ENCODE data around the gene COQ9. TPM values are rescaled to one million over a fixed set of nuclear protein-coding genes. Genes with fewer than 3 reads are reported as not detected.

COQ9 gene
- total and polyA plus RNA-seq, 5 donors from 2014 or later, result 18.5 to 33.6 (median 26.4) TPM

- peaks cover 21% of the 10 kb centered on the region for H3K36me3 Mint-ChIP-seq
- DNase-seq (no peak), ATAC-seq (ENCODE audit: low read depth in 2 of 2) (no peak)
- H3K4me3 Mint-ChIP-seq, result peak overlapping the region in 2 of 4 donors; percentile 69 to 90
- Histone ChIP-seq H3K4me3 (ENCODE audit: low read depth, low read length) (no peak overlapping the region), H3K9me3 (ENCODE audit: control insufficient read depth in 2 of 2, low read length in 2 of 2) (peaks cover 3 to 15% of the 10 kb centered on the region in 2 experiments), H3K27ac (ENCODE audit: insufficient read depth, low read length, poor library complexity, severe bottlenecking) (no peak overlapping the region), H3K27me3 (ENCODE audit: control insufficient read depth, insufficient read depth, low read length) (no peaks in the 10 kb centered on the region), H3K4me1 (ENCODE audit: control insufficient read depth, insufficient read depth, low read length, poor library complexity, severe bottlenecking) (peaks cover 23% of the 10 kb centered on the region), H3K36me3 (ENCODE audit: control insufficient read depth, insufficient read depth, low read length) (peaks cover 8% of the 10 kb centered on the region)
- peaks cover 18 to 41% (median 27%) of the 10 kb centered on the region in 4 donors for H3K4me1 Mint-ChIP-seq
- H3K27ac Mint-ChIP-seq, result no peak overlapping the region
- H3K9me3 Mint-ChIP-seq, result peaks cover 0 to 9% (median 1%) of the 10 kb centered on the region in 7 donors
- no peaks in the 10 kb centered on the region for H3K27me3 Mint-ChIP-seq
These were observed 2.6 kb upstream of the COQ9 start for GRCh38 chr16:57444711-57445110.

GRCh38 chr16:57445510-57445909 lies 1.8 kb upstream of the COQ9 start:
- H3K36me3 ChIP-seq (ENCODE audit: control insufficient read depth, insufficient read depth, low read length), result peaks cover 7% of the 10 kb centered on the region
- no peaks in the 10 kb centered on the region for H3K27me3 ChIP-seq (ENCODE audit: control insufficient read depth, insufficient read depth, low read length)
- H3K36me3 Mint-ChIP-seq, result peaks cover 13% of the 10 kb centered on the region
- H3K4me3 Mint-ChIP-seq, result peak overlapping the region in 3 of 4 donors; percentile 73 to 80 (median 73)
- H3K27ac Mint-ChIP-seq, result peak overlapping the region in 1 of 3 donors; percentile 87
- H3K4me3 ChIP-seq (ENCODE audit: low read depth, low read length), result no peak overlapping the region
- ATAC-seq (ENCODE audit: low read depth in 2 of 2) (no peak), DNase-seq (no peak)
- H3K27ac ChIP-seq (ENCODE audit: insufficient read depth, low read length, poor library complexity, severe bottlenecking), result no peak overlapping the region
- H3K4me1 ChIP-seq (ENCODE audit: control insufficient read depth, insufficient read depth, low read length, poor library complexity, severe bottlenecking), result peaks cover 23% of the 10 kb centered on the region
- peaks cover 0 to 4% (median 1%) of the 10 kb centered on the region in 7 donors for H3K9me3 Mint-ChIP-seq
- peaks cover 18 to 44% (median 27%) of the 10 kb centered on the region in 4 donors for H3K4me1 Mint-ChIP-seq
- H3K9me3 ChIP-seq (ENCODE audit: control insufficient read depth in 2 of 2, low read length in 2 of 2), result peaks cover 2 to 7% of the 10 kb centered on the region in 2 experiments
- H3K27me3 Mint-ChIP-seq, result no peaks in the 10 kb centered on the region

GRCh38 chr16:57446531-57447185 lies 621 bp upstream of the COQ9 start:
- Mint-ChIP-seq H3K27ac (peak overlapping the region; percentile 69 to 92 (median 91)), H3K4me1 (peaks cover 18 to 44% (median 26%) of the 10 kb centered on the region in 4 donors), H3K9me3 (peaks cover 0 to 1% (median 0%) of the 10 kb centered on the region in 7 donors), H3K27me3 (no peaks in the 10 kb centered on the region), H3K36me3 (peaks cover 5% of the 10 kb centered on the region), H3K4me3 (peak overlapping the region; percentile 92 to 98 (median 96))
- Histone ChIP-seq H3K27ac (ENCODE audit: insufficient read depth, low read length, poor library complexity, severe bottlenecking) (peak overlapping the region; percentile 75), H3K9me3 (ENCODE audit: control insufficient read depth in 2 of 2, low read length in 2 of 2) (no peaks in the 10 kb centered on the region), H3K27me3 (ENCODE audit: control insufficient read depth, insufficient read depth, low read length) (no peaks in the 10 kb centered on the region), H3K4me3 (ENCODE audit: low read depth, low read length) (peak overlapping the region; percentile 83), H3K4me1 (ENCODE audit: control insufficient read depth, insufficient read depth, low read length, poor library complexity, severe bottlenecking) (peaks cover 23% of the 10 kb centered on the region), H3K36me3 (ENCODE audit: control insufficient read depth, insufficient read depth, low read length) (peaks cover 12% of the 10 kb centered on the region)
- DNase-seq (peak in 2 of 3 donors; percentile 7 to 49), ATAC-seq (ENCODE audit: low read depth in 2 of 2) (peak in 1 of 2 donors; percentile 4)

GRCh38 chr16:57452021-57452420 lies 4.7 kb downstream of the COQ9 start:
- Histone ChIP-seq H3K27ac (ENCODE audit: insufficient read depth, low read length, poor library complexity, severe bottlenecking) (no peak overlapping the region), H3K9me3 (ENCODE audit: control insufficient read depth in 2 of 2, low read length in 2 of 2) (no peaks in the 10 kb centered on the region), H3K36me3 (ENCODE audit: control insufficient read depth, insufficient read depth, low read length) (peaks cover 53% of the 10 kb centered on the region), H3K4me1 (ENCODE audit: control insufficient read depth, insufficient read depth, low read length, poor library complexity, severe bottlenecking) (peaks cover 11% of the 10 kb centered on the region), H3K4me3 (ENCODE audit: low read depth, low read length) (no peak overlapping the region), H3K27me3 (ENCODE audit: control insufficient read depth, insufficient read depth, low read length) (no peaks in the 10 kb centered on the region)
- peaks cover 9 to 23% (median 14%) of the 10 kb centered on the region in 4 donors for H3K4me1 Mint-ChIP-seq
- H3K36me3 Mint-ChIP-seq, result peaks cover 29% of the 10 kb centered on the region
- DNase-seq (no peak), ATAC-seq (ENCODE audit: low read depth in 2 of 2) (no peak)
- H3K4me3 Mint-ChIP-seq, result no peak overlapping the region
- H3K27me3 Mint-ChIP-seq, result no peaks in the 10 kb centered on the region
- no peak overlapping the region for H3K27ac Mint-ChIP-seq
- H3K9me3 Mint-ChIP-seq, result peaks cover 0 to 1% (median 0%) of the 10 kb centered on the region in 7 donors

GRCh38 chr16:57462209-57462977 lies 15.1 kb downstream of the COQ9 start, which contains the start of gene POLR2C:
POLR2C (plus strand) TSS chr16:57462679; CDS start chr16:57462725, 46 bp downstream.
- Mint-ChIP-seq H3K9me3 (no peaks in the 10 kb centered on the region), H3K27me3 (no peaks in the 10 kb centered on the region), H3K36me3 (peaks cover 42% of the 10 kb centered on the region), H3K4me3 (peak within 1 kb of the TSS; percentile 88 to 100 (median 100)), H3K4me1 (peaks cover 4 to 43% (median 30%) of the 10 kb centered on the region in 4 donors), H3K27ac (peak within 1 kb of the TSS; percentile 98 to 100 (median 100))
- Histone ChIP-seq H3K9me3 (ENCODE audit: control insufficient read depth in 2 of 2, low read length in 2 of 2) (no peaks in the 10 kb centered on the region), H3K27ac (ENCODE audit: insufficient read depth, low read length, poor library complexity, severe bottlenecking) (peak within 1 kb of the TSS; percentile 73), H3K36me3 (ENCODE audit: control insufficient read depth, insufficient read depth, low read length) (peaks cover 55% of the 10 kb centered on the region), H3K4me3 (ENCODE audit: low read depth, low read length) (peak within 1 kb of the TSS; percentile 83), H3K4me1 (ENCODE audit: control insufficient read depth, insufficient read depth, low read length, poor library complexity, severe bottlenecking) (peaks cover 26% of the 10 kb centered on the region), H3K27me3 (ENCODE audit: control insufficient read depth, insufficient read depth, low read length) (no peaks in the 10 kb centered on the region)
- peak; percentile 85 to 95 (median 91) for DNase-seq
- peak; percentile 94 to 97 for ATAC-seq (ENCODE audit: low read depth in 2 of 2)

GRCh38 chr16:57462978-57463362 lies 15.7 kb downstream of the COQ9 start:
- ATAC-seq (ENCODE audit: low read depth in 2 of 2), result no peak
- Histone ChIP-seq H3K4me3 (ENCODE audit: low read depth, low read length) (peak overlapping the region; percentile 83), H3K4me1 (ENCODE audit: control insufficient read depth, insufficient read depth, low read length, poor library complexity, severe bottlenecking) (peaks cover 26% of the 10 kb centered on the region), H3K27me3 (ENCODE audit: control insufficient read depth, insufficient read depth, low read length) (no peaks in the 10 kb centered on the region), H3K36me3 (ENCODE audit: control insufficient read depth, insufficient read depth, low read length) (peaks cover 55% of the 10 kb centered on the region), H3K27ac (ENCODE audit: insufficient read depth, low read length, poor library complexity, severe bottlenecking) (peak overlapping the region; percentile 73), H3K9me3 (ENCODE audit: control insufficient read depth in 2 of 2, low read length in 2 of 2) (no peaks in the 10 kb centered on the region)
- DNase-seq, result peak in 1 of 3 donors; percentile 7
- H3K27ac Mint-ChIP-seq, result peak overlapping the region; percentile 98 to 100 (median 100)
- no peaks in the 10 kb centered on the region for H3K9me3 Mint-ChIP-seq
- H3K36me3 Mint-ChIP-seq, result peaks cover 47% of the 10 kb centered on the region
- peak overlapping the region; percentile 88 to 100 (median 100) for H3K4me3 Mint-ChIP-seq
- peaks cover 4 to 43% (median 32%) of the 10 kb centered on the region in 4 donors for H3K4me1 Mint-ChIP-seq
- H3K27me3 Mint-ChIP-seq, result no peaks in the 10 kb centered on the region

- Mint-ChIP-seq H3K4me3 (peak overlapping the region; percentile 66 to 100 (median 94)), H3K9me3 (no peaks in the 10 kb centered on the region), H3K27me3 (no peaks in the 10 kb centered on the region), H3K4me1 (peaks cover 4 to 46% (median 35%) of the 10 kb centered on the region in 4 donors), H3K36me3 (peaks cover 55% of the 10 kb centered on the region), H3K27ac (peak overlapping the region in 2 of 3 donors; percentile 57 to 98)
- Histone ChIP-seq H3K4me3 (ENCODE audit: low read depth, low read length) (no peak overlapping the region), H3K4me1 (ENCODE audit: control insufficient read depth, insufficient read depth, low read length, poor library complexity, severe bottlenecking) (peaks cover 26% of the 10 kb centered on the region), H3K9me3 (ENCODE audit: control insufficient read depth in 2 of 2, low read length in 2 of 2) (no peaks in the 10 kb centered on the region), H3K27ac (ENCODE audit: insufficient read depth, low read length, poor library complexity, severe bottlenecking) (no peak overlapping the region), H3K27me3 (ENCODE audit: control insufficient read depth, insufficient read depth, low read length) (no peaks in the 10 kb centered on the region), H3K36me3 (ENCODE audit: control insufficient read depth, insufficient read depth, low read length) (peaks cover 56% of the 10 kb centered on the region)
- no peak for DNase-seq
- ATAC-seq (ENCODE audit: low read depth in 2 of 2), result no peak
These were observed 17.2 kb downstream of the COQ9 start for GRCh38 chr16:57464523-57464922.

Measured in CD4-positive, CD25-positive, alpha-beta regulatory T cell (primary cell).